ENCODE results near the gene CASD1.

DNA sequence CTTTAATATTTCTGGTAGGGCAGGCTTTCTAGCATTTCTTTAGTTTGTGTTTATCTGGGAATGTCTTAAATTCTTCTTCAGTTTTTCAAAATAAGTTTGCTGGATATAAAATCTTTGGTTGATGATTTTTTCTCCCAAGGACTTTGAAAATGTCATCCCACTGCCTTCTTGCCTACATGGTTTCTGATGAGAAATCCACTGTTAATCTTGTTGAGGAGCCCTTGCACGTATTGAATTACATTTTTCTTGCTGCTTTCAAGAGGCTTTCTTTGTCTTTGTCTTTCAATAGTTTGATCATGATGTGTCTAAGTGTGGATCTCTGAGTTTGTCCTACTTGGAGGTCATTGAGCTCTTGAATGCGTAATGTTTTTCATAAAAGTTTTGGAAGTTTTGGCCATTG, 66.0 kb downstream of the CASD1 start:
- no peak for TF ChIP-seq MYC (IDR thresholded peaks at IDR 0.05; ENCODE audit: low read depth, low read length)
- TF ChIP-seq, protein P1, sequence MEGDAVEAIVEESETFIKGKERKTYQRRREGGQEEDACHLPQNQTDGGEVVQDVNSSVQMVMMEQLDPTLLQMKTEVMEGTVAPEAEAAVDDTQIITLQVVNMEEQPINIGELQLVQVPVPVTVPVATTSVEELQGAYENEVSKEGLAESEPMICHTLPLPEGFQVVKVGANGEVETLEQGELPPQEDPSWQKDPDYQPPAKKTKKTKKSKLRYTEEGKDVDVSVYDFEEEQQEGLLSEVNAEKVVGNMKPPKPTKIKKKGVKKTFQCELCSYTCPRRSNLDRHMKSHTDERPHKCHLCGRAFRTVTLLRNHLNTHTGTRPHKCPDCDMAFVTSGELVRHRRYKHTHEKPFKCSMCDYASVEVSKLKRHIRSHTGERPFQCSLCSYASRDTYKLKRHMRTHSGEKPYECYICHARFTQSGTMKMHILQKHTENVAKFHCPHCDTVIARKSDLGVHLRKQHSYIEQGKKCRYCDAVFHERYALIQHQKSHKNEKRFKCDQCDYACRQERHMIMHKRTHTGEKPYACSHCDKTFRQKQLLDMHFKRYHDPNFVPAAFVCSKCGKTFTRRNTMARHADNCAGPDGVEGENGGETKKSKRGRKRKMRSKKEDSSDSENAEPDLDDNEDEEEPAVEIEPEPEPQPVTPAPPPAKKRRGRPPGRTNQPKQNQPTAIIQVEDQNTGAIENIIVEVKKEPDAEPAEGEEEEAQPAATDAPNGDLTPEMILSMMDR (IDR thresholded peaks at IDR 0.05; ENCODE audit: low read depth, low read length), result no peak
- no peak for TF ChIP-seq POLR2A (IDR thresholded peaks at IDR 0.05; ENCODE audit: extremely low read depth, insufficient read length)
